GM12892 (cell line): ENCODE measurements around the gene RAB44.

Experiments used
- POLR2A ChIP-seq: IDR thresholded peaks from 2 replicates; pipeline ENCODE4 v1.6.1; 2011; ENCODE audit warnings: low read depth, low read length, control low read depth
- POLR2AphosphoS5 ChIP-seq: IDR thresholded peaks from 2 replicates; pipeline ENCODE4 v1.6.1; 2011; ENCODE audit warnings: low read depth, low read length, control low read depth
- TAF1 ChIP-seq: IDR thresholded peaks from 2 replicates; pipeline ENCODE4 v1.6.1; 2011; ENCODE audit warnings: low read depth, mild to moderate bottlenecking, control low read depth, low read length, borderline replicate concordance

DNA sequence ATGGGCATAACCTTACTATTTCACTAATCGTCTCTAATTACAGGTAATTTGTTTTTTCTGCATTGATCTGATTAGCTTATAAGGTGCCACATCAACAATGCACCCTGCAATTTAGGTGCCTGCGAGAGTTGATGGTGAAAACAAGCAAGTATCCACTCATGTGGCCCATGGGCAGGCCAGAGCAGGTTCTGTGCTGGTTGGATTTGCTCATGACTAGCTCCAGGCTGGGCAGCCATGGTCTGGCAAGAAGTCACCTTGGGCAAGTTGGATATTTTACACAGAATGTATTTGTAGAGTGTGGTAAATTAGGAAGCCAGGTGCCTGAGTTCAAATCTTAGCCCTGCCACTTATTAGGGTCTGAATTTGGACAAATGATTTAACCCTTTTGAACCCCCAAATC is 25.3 kb downstream of the RAB44 start:
- TF ChIP-seq POLR2A (no peak), POLR2AphosphoS5 (no peak), TAF1 (no peak)
